ENCODE results near the gene CMC2. TPM values are rescaled to one million over a fixed set of nuclear protein-coding genes. Genes with fewer than 3 reads are reported as not detected.
A peak's percentile ranks its signal among the peaks of the same experiment; 100 is the strongest.

Gene CMC2
- total RNA-seq, 4 donors from 2014 or later: 14.0 to 54.5 (median 34.3) TPM

DNA sequence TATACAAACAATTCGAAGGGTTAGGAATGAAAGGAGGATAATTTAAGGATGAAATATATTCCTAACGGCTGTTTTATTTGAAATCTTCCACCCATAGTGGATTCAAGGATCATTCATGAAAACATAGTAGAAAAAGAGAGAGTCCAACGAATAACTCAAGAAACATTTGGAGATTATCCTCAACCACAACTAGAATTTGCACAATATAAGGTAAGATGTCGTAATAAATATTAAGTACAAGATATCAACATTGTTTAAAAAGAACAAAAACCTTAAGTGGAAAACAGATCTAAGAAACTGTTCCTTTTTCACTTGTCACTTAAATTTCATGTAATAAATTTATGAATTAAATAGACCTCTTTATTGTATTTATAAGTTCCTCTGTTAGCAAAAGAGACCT lies 19.7 kb upstream of the CMC2 start:
- Histone ChIP-seq H3K27me3 (no peaks in the 10 kb centered on the region), H3K4me3 (no peak overlapping the region), H3K4me1 (no peaks in the 10 kb centered on the region), H3K27ac (no peak overlapping the region), H3K36me3 (peaks cover 0 to 6% (median 0%) of the 10 kb centered on the region in 3 donors), H3K9me3 (no peaks in the 10 kb centered on the region)
- TF ChIP-seq, protein P1, sequence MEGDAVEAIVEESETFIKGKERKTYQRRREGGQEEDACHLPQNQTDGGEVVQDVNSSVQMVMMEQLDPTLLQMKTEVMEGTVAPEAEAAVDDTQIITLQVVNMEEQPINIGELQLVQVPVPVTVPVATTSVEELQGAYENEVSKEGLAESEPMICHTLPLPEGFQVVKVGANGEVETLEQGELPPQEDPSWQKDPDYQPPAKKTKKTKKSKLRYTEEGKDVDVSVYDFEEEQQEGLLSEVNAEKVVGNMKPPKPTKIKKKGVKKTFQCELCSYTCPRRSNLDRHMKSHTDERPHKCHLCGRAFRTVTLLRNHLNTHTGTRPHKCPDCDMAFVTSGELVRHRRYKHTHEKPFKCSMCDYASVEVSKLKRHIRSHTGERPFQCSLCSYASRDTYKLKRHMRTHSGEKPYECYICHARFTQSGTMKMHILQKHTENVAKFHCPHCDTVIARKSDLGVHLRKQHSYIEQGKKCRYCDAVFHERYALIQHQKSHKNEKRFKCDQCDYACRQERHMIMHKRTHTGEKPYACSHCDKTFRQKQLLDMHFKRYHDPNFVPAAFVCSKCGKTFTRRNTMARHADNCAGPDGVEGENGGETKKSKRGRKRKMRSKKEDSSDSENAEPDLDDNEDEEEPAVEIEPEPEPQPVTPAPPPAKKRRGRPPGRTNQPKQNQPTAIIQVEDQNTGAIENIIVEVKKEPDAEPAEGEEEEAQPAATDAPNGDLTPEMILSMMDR (IDR thresholded peaks at IDR 0.05): no peak
- no peak for TF ChIP-seq POLR2A (IDR thresholded peaks at IDR 0.05)
- no peak for DNase-seq

- no peak for DNase-seq
- Histone ChIP-seq H3K4me3 (no peak overlapping the region), H3K36me3 (peaks cover 0 to 41% (median 0%) of the 10 kb centered on the region in 3 donors), H3K9me3 (no peaks in the 10 kb centered on the region), H3K27ac (no peak overlapping the region), H3K27me3 (no peaks in the 10 kb centered on the region), H3K4me1 (no peaks in the 10 kb centered on the region)
- TF ChIP-seq POLR2A (IDR thresholded peaks at IDR 0.05): no peak
- TF ChIP-seq, protein P1 (IDR thresholded peaks at IDR 0.05): no peak
These were observed 11.8 kb upstream of the CMC2 start for GRCh38 chr16:81018496-81018895.

DNA sequence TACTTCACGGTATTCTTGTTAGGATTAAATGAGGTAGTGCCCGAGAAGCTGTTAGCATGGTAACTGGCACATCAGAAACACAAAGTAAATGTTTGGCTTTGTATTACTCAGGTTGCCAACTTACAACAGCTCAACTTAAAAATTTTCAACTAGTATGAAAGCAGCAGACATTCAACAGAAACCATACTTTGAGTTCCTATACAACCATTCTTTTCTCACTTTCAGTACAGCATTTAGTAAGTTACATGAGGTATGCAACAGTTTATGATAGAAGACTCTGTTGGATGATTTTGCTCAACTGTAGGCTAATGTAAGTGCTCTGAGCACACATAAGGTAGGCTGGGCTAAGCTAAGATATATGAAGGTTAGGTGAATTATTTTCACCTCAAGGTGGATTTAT lies 8.0 kb upstream of the CMC2 start:
- H3K4me1 ChIP-seq: no peaks in the 10 kb centered on the region
- no peak overlapping the region for H3K27ac ChIP-seq
- TF ChIP-seq, protein P1 (IDR thresholded peaks at IDR 0.05): no peak
- no peak for TF ChIP-seq POLR2A (IDR thresholded peaks at IDR 0.05)
- peaks cover 0 to 25% (median 0%) of the 10 kb centered on the region in 3 donors for H3K36me3 ChIP-seq
- no peak overlapping the region for H3K4me3 ChIP-seq
- DNase-seq: no peak
- H3K9me3 ChIP-seq: no peaks in the 10 kb centered on the region
- no peaks in the 10 kb centered on the region for H3K27me3 ChIP-seq

- TF ChIP-seq POLR2A (IDR thresholded peaks at IDR 0.05): no peak
- TF ChIP-seq, protein P1 (IDR thresholded peaks at IDR 0.05): no peak
- Histone ChIP-seq H3K27ac (no peak overlapping the region), H3K4me1 (peaks cover 0 to 4% (median 0%) of the 10 kb centered on the region in 4 donors), H3K4me3 (no peak overlapping the region), H3K9me3 (no peaks in the 10 kb centered on the region), H3K27me3 (no peaks in the 10 kb centered on the region), H3K36me3 (peaks cover 0 to 20% (median 0%) of the 10 kb centered on the region in 3 donors)
- DNase-seq: no peak
These were observed 6.3 kb upstream of the CMC2 start for GRCh38 chr16:81012974-81013373.

DNA sequence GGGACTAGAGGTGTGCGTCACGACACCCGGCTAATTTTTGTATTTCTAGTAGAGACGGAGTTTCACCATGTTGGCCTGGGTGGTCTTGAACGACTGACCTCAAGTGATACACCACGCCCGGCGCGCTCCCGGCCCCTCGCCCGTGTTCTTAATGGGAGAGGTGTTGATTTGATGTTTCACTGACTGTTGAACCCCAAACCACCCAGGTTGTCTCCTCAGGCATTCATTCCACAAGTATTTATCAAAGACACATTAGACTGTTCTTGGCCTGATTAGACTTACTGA lies 1.8 kb upstream of the CMC2 start:
- H3K9me3 ChIP-seq: no peaks in the 10 kb centered on the region
- no peaks in the 10 kb centered on the region for H3K27me3 ChIP-seq
- peaks cover 0 to 16% (median 3%) of the 10 kb centered on the region in 4 donors for H3K4me1 ChIP-seq
- H3K27ac ChIP-seq: peak overlapping the region in 2 of 4 donors; percentile 98 to 99
- peak in 2 of 3 donors; percentile 18 to 51 for DNase-seq
- TF ChIP-seq, protein P1 (IDR thresholded peaks at IDR 0.05): no peak
- no peak for TF ChIP-seq POLR2A (IDR thresholded peaks at IDR 0.05)
- no peaks in the 10 kb centered on the region for H3K36me3 ChIP-seq
- peak overlapping the region in 3 of 4 donors; percentile 67 to 92 (median 91) for H3K4me3 ChIP-seq

All from Peyer's patch (tissue), 4 donors.